ENCODE data around the gene FAM219A.

DNA sequence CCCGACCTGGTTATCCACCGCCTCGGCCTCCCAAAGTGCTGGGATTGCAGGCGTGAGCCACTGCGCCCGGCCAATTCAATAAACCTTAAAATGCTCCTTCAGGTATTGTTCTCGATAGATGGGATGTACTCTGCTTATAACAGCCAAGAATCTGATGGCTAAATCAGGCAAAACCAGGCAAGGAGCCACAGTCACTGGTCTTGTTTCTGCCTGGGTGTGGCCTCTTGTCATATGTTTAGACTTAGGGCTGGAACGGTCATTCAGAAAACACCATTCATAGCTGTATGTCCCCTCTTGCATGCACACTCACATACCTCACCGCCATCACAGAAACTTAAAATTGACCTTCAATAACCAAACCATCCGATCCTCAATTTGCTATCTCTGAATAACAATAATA, 7.7 kb downstream of the FAM219A start:
- TF ChIP-seq, protein P1, sequence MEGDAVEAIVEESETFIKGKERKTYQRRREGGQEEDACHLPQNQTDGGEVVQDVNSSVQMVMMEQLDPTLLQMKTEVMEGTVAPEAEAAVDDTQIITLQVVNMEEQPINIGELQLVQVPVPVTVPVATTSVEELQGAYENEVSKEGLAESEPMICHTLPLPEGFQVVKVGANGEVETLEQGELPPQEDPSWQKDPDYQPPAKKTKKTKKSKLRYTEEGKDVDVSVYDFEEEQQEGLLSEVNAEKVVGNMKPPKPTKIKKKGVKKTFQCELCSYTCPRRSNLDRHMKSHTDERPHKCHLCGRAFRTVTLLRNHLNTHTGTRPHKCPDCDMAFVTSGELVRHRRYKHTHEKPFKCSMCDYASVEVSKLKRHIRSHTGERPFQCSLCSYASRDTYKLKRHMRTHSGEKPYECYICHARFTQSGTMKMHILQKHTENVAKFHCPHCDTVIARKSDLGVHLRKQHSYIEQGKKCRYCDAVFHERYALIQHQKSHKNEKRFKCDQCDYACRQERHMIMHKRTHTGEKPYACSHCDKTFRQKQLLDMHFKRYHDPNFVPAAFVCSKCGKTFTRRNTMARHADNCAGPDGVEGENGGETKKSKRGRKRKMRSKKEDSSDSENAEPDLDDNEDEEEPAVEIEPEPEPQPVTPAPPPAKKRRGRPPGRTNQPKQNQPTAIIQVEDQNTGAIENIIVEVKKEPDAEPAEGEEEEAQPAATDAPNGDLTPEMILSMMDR (conservative IDR thresholded peaks at IDR 0.05; ENCODE audit: low read depth, low read length), result no peak
- TF ChIP-seq EZH2 (IDR thresholded peaks at IDR 0.05; ENCODE audit: borderline replicate concordance, low read depth, low read length, poor library complexity, severe bottlenecking), result no peak
